ENCODE data around the gene CENPE. TPM values are rescaled to one million over a fixed set of nuclear protein-coding genes. Genes with fewer than 3 reads are reported as not detected.

CENPE gene
- 22.1 and 30.7 TPM in 2 replicates for total RNA-seq

GRCh38 chr4:103198111-103198765 is at the start of gene CENPE:
CENPE (minus strand) TSS chr4:103198343; CDS start chr4:103198319, 24 bp downstream.

GRCh38 chr4:103099691-103100392 is 98.3 kb downstream of the CENPE start, which contains the start of gene BDH2:
BDH2 (minus strand) TSS chr4:103099834; CDS start chr4:103096254, 3,580 bp downstream.

GRCh38 chr4:103076747-103077347 is 121.3 kb downstream of the CENPE start, which contains the start of gene SLC9B2:
SLC9B2 (minus strand) TSS chr4:103076761; CDS start chr4:103067550, 9,211 bp downstream.

Other genes starting within 250 kb of the CENPE start
- 0.46 and 0.65 TPM in 2 replicates for gene SLC9B1, start 178.6 kb downstream of the CENPE start, total RNA-seq
- 19.8 and 20.1 TPM in 2 replicates for gene SLC9B2, start 121.6 kb downstream of the CENPE start, total RNA-seq
- gene BDH2, start 98.5 kb downstream of the CENPE start, total RNA-seq: 37.4 and 60.2 TPM in 2 replicates

Data from epithelial cell of umbilical artery (primary cell).